Skeletal muscle tissue (tissue), 4 donors: ENCODE results near the gene FBXO33. TPM values are rescaled to one million over a fixed set of nuclear protein-coding genes. Genes with fewer than 3 reads are reported as not detected.

Experiments
- H3K27ac ChIP-seq: one replicate; pipeline ENCODE4 v1.7.0; 2013; ENCODE audit warnings: mild to moderate bottlenecking, low read depth, low read length, inconsistent platforms
- H3K27me3 ChIP-seq, 3 donors: one replicate each; pipeline ENCODE4 v1.7.0; 2013; ENCODE audit warnings: low read length in 3 of 3; ENCODE audit not compliant: control insufficient read depth in 3 of 3, insufficient read depth in 3 of 3
- H3K36me3 ChIP-seq, 3 donors: one replicate each; pipeline ENCODE4 v1.7.0; 2013; ENCODE audit warnings: low read length in 3 of 3; ENCODE audit not compliant: control insufficient read depth in 3 of 3, insufficient read depth in 3 of 3
- H3K4me1 ChIP-seq, 3 donors: one replicate each; pipeline ENCODE4 v1.7.0; 2013; ENCODE audit warnings: low read length in 3 of 3, mild to moderate bottlenecking in 3 of 3; ENCODE audit not compliant: control insufficient read depth in 3 of 3, insufficient read depth in 3 of 3
- H3K4me3 ChIP-seq, 3 donors: one replicate each; pipeline ENCODE4 v1.7.0; 2013; ENCODE audit warnings: low read length in 3 of 3
- H3K9ac ChIP-seq, 3 donors: one replicate each; pipeline ENCODE4 v1.7.0; 2013; ENCODE audit warnings: low read length in 3 of 3, mild to moderate bottlenecking in 3 of 3, moderate library complexity in 2 of 3, low read depth in 1 of 3
- H3K9me3 ChIP-seq, 3 donors: one replicate each; pipeline ENCODE4 v1.7.0; 2013; ENCODE audit warnings: low read length in 3 of 3; ENCODE audit not compliant: control insufficient read depth in 3 of 3
- total RNA-seq: library from RNA; depleted of rRNA; stranded (reverse); fragments of >200 nt; gene quantifications from one replicate; pipeline ENCODE4 v1.2.3, GENCODE V29; 2014
- donor health status: Osteomylitis.

The FBXO33 gene
- total RNA-seq, 1 donor from 2014 or later: 10.4 TPM

DNA sequence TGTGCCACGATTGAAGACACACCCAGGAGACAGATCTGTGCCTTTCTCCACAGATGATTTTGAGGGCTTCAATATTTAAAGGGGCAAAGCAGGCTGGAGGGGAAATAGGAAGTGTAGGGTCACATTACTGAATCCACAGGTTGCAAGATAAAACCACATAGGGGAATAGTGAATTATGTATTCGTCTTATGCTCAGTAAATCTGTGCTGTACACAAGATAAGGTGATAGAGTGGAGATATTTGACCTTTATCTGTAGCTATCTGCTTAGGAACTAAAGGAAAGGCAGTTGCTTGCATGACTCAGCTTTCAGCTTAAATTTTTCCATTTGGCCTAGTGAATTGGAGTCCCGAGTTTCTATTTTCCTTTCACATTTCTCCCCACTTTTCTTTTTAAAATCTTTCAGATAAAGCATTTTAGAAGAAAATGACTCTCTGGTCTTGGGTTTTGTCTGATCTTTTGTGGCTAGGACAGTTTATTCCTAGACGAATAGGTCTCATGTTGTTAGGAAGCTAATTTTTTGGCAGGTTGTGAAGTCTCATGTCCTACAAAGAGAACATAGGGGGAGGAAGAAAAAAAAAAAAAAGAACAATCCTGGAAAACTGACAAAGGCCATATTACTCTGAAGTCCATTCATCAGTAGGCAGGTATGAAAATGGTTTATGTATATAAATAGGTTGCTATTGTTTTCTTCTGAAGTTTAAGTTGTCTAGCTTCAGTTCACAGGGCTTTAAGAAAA, 55.4 kb downstream of the FBXO33 start:
- Histone ChIP-seq H3K9me3 (no peaks in the 10 kb centered on the region), H3K4me3 (no peak overlapping the region), H3K36me3 (no peaks in the 10 kb centered on the region), H3K27ac (peak overlapping the region; percentile 84), H3K9ac (peak overlapping the region in 1 of 3 donors; percentile 36), H3K27me3 (no peaks in the 10 kb centered on the region), H3K4me1 (peaks cover 0 to 4% (median 4%) of the 10 kb centered on the region in 3 donors)

DNA sequence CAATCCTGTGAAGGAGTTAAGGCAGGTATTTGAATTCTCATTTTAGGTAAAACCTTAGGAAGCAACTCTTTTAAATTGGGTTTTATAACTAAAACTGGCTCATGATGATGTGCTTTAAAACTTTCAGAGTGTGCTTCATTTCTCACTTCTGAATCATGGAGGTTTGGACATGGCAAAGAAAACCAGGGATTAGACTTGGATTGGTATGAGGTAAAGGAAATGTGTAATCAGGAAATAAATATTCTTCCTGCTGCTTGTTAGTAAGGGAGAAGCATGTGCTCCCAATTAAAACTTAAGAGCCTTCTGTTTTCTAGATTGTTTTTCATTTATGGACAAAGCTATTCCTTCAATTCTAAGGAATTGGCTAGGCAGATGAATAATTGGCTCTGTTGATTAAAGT, 57.4 kb downstream of the FBXO33 start:
- peaks cover 0 to 4% (median 3%) of the 10 kb centered on the region in 3 donors for H3K36me3 ChIP-seq
- no peak overlapping the region for H3K4me3 ChIP-seq
- no peaks in the 10 kb centered on the region for H3K9me3 ChIP-seq
- H3K4me1 ChIP-seq: peaks cover 0 to 4% (median 4%) of the 10 kb centered on the region in 3 donors
- H3K27me3 ChIP-seq: no peaks in the 10 kb centered on the region
- H3K27ac ChIP-seq: no peak overlapping the region
- no peak overlapping the region for H3K9ac ChIP-seq

GRCh38 chr14:39372656-39373055, 59.6 kb downstream of the FBXO33 start:
- Histone ChIP-seq H3K36me3 (peaks cover 0 to 4% (median 3%) of the 10 kb centered on the region in 3 donors), H3K27ac (no peak overlapping the region), H3K4me1 (peaks cover 7 to 8% (median 7%) of the 10 kb centered on the region in 3 donors), H3K9ac (no peak overlapping the region), H3K4me3 (no peak overlapping the region), H3K27me3 (no peaks in the 10 kb centered on the region), H3K9me3 (no peaks in the 10 kb centered on the region)

DNA sequence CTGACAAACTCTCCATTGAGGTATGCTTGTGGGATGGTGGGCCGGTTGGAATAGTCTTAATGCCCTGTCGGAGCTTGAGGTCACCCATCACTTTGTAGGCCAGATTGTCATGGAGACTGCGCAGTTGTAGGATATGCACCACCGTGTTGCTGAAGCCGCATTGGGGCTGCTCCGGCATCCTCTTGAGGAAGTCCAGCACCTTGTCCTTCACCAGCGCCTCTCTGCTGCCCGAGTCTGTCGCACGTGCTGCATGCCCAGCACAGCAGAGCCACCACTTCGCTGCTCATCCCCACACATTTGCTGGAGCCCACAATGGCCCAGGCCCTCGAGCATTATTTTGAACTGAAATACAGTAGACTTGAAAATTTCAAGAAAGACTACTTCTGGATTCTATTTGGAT, 61.8 kb downstream of the FBXO33 start:
- Histone ChIP-seq H3K4me1 (peaks cover 17 to 22% (median 18%) of the 10 kb centered on the region in 3 donors), H3K4me3 (no peak overlapping the region), H3K9ac (no peak overlapping the region), H3K27ac (no peak overlapping the region), H3K27me3 (no peaks in the 10 kb centered on the region), H3K9me3 (no peaks in the 10 kb centered on the region), H3K36me3 (peaks cover 0 to 4% (median 3%) of the 10 kb centered on the region in 3 donors)

DNA sequence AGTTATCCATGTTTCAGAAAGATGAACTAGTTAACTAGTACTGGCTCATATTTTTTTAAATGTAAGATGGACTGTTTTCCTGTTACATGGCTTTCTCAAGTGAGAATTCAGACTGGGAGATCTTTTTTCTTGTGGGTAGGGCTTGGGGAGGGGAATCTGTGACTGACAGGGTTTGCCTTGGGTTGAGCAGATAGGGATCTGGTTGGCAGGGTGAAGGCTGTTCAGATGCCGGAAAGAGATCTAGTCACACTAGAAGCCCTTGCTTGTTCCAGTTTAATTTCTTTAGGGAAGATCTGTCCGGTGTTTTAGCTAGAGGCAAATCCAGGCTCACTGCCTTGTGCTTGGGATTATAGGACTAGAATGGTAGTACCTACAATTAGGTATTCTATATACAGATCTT, 63.2 kb downstream of the FBXO33 start:
- H3K27me3 ChIP-seq: no peaks in the 10 kb centered on the region
- peaks cover 0 to 4% (median 3%) of the 10 kb centered on the region in 3 donors for H3K36me3 ChIP-seq
- peaks cover 17 to 22% (median 18%) of the 10 kb centered on the region in 3 donors for H3K4me1 ChIP-seq
- no peak overlapping the region for H3K4me3 ChIP-seq
- no peak overlapping the region for H3K27ac ChIP-seq
- H3K9me3 ChIP-seq: no peaks in the 10 kb centered on the region
- H3K9ac ChIP-seq: no peak overlapping the region

DNA sequence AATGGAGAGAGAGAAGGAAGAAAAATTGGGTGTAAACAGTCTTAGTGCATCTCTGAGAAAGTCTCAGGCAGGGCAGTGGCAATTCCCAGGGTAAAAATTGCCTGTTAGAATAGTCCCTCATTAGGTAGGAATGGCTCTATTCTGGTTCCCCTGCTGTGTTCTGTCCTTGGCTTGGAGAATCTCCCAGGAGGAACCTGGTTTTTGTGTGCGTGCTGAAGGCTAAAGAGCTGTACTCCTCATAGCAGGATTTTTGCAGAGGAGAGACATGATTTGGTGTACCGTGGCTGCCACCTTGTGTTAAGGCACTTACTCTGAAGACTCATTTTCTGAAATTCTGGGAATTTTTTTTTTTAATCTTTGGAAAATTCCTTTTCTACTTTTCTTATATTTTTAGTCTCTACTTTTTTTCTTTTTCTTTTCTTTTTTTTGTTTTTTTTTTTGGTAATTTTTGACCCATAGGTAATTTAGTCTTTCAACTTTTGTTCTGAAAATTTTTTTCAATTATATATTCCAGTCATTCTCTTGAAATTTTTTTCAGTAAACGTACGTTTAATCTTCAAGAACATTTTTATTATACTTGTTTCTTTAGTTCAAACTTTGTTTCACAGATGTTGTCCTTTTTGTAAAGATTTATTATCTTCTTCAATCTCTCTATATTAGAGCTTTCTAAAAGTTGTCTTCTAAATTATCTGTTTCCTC, 63.8 kb downstream of the FBXO33 start:
- H3K27ac ChIP-seq: no peak overlapping the region
- H3K9ac ChIP-seq: no peak overlapping the region
- H3K9me3 ChIP-seq: no peaks in the 10 kb centered on the region
- H3K36me3 ChIP-seq: peaks cover 0 to 4% (median 3%) of the 10 kb centered on the region in 3 donors
- H3K27me3 ChIP-seq: no peaks in the 10 kb centered on the region
- no peak overlapping the region for H3K4me3 ChIP-seq
- peaks cover 17 to 22% (median 18%) of the 10 kb centered on the region in 3 donors for H3K4me1 ChIP-seq

DNA sequence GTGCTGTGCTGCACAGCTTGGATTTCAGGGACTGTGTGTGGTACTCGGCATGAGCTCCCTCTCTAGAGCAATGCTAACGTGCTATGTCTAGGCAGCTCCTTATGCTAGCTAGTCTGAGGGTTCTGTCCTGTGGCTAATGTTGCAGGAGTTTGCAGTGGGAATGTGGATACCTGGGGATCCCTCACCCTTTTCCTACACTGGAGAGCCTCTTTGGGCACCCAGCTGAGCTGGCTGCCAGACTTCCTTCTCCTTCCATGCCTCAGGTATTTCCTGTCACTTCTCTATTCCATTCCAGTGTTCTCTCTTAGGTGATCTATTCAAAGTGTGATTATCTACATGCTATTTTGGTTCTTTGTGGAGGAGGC, 64.9 kb downstream of the FBXO33 start:
- Histone ChIP-seq H3K4me1 (peaks cover 17 to 22% (median 18%) of the 10 kb centered on the region in 3 donors), H3K9me3 (no peaks in the 10 kb centered on the region), H3K9ac (no peak overlapping the region), H3K27ac (no peak overlapping the region), H3K27me3 (no peaks in the 10 kb centered on the region), H3K36me3 (peaks cover 0 to 4% (median 3%) of the 10 kb centered on the region in 3 donors), H3K4me3 (no peak overlapping the region)

DNA sequence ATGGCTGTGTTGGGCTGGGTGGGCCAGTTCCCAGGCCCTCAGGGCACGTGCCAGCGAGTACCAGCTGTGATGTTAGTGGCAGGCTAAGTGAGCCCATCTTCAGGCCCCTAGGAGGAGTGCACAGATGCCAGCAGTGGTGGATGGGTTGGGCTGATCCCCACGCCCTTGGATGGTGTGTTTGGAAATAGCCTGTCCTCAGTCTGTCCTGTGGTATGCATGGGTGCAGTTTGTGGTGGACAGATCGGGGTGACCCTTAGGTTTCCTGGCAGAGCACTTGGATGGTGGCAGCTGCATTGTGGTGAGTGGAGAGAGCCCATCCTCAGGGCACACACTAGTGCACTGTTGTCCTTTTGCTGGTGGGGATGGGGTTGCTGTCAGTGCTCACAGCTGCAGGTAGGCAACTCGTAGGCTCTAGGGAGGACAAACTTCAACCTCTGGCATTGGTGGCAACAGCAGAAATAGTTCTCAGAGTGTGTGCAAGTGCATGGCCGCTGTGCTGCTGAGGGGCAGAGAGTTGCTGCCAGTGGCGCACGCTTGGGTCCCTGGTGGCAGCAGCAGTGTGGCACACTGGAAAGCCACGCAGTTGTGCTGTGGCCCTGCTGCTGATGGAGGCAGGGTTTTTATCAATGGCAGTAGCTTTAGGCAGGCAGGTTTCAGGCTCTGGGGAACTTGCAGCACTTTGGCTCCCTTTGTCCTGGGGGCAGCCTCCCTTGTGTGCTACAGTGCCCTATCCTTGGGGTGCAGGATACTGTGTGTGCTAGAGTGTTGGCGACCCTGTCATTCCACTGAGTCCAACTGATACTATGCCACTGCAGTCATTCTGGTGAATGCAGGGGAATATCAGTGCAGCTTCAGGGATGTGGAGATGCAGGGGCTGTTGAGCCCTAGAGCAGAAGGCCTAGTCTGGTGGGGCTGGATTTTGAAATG, 65.5 kb downstream of the FBXO33 start:
- H3K27me3 ChIP-seq: no peaks in the 10 kb centered on the region
- no peak overlapping the region for H3K9ac ChIP-seq
- no peak overlapping the region for H3K4me3 ChIP-seq
- no peaks in the 10 kb centered on the region for H3K9me3 ChIP-seq
- no peak overlapping the region for H3K27ac ChIP-seq
- peaks cover 17 to 22% (median 18%) of the 10 kb centered on the region in 3 donors for H3K4me1 ChIP-seq
- peaks cover 0 to 4% (median 3%) of the 10 kb centered on the region in 3 donors for H3K36me3 ChIP-seq

GRCh38 chr14:39365354-39365753, 66.9 kb downstream of the FBXO33 start:
- Histone ChIP-seq H3K9ac (no peak overlapping the region), H3K9me3 (no peaks in the 10 kb centered on the region), H3K27ac (no peak overlapping the region), H3K27me3 (no peaks in the 10 kb centered on the region), H3K4me3 (no peak overlapping the region), H3K4me1 (peaks cover 17 to 22% (median 18%) of the 10 kb centered on the region in 3 donors), H3K36me3 (peaks cover 0 to 2% (median 1%) of the 10 kb centered on the region in 3 donors)
